Peyer's patch (tissue), 4 donors: Measurements from ENCODE around the gene C11orf65. TPM values are rescaled to one million over a fixed set of nuclear protein-coding genes. Genes with fewer than 3 reads are reported as not detected.

Experiments used
- DNase-seq, 3 donors: peaks; one replicate each; pipeline ENCODE4 v3.0.0-alpha.2; 2017 to 2019
- H3K27ac ChIP-seq, 4 donors: fragments of 200-600 bp; sonication (generic); one replicate each; pipeline ENCODE4 v1.5.1; 2016 to 2019
- H3K27me3 ChIP-seq, 2 donors: fragments of 200-600 bp; sonication (generic); one replicate each; pipeline ENCODE4 v1.5.1; 2019
- H3K36me3 ChIP-seq, 3 donors: fragments of 200-600 bp; sonication (generic); one replicate each; pipeline ENCODE4 v1.5.1; 2016 to 2019
- H3K4me1 ChIP-seq, 4 donors: fragments of 200-600 bp; sonication (generic); one replicate each; pipeline ENCODE4 v1.5.1; 2016 to 2019
- H3K4me3 ChIP-seq, 4 donors: fragments of 200-600 bp; sonication (generic); 1 replicate in 3 of 4; 2 replicates in 1 of 4; pipeline ENCODE4 v1.5.1; 2016 to 2019; ENCODE audit warnings: mild to moderate bottlenecking in 1 of 4
- H3K9me3 ChIP-seq, 4 donors: fragments of 200-600 bp; sonication (generic); one replicate each; pipeline ENCODE4 v1.5.1; 2016 to 2019; ENCODE audit warnings: mild to moderate bottlenecking in 1 of 4
- POLR2A ChIP-seq, 2 donors: fragments of 450-650 bp; IDR thresholded peaks; one replicate each; pipeline ENCODE4 v1.5.1; 2017; ENCODE audit warnings: antibody characterized with exemption in 2 of 2, mild to moderate bottlenecking in 2 of 2, moderate library complexity in 2 of 2
- total RNA-seq, 4 donors: library from RNA; depleted of rRNA; stranded (reverse); fragments of >200 nt; gene quantifications; one replicate each; pipeline ENCODE4 v1.1.0, GENCODE V29; 2016
- TF ChIP-seq, protein P1 (sequence below), 6 experiments: fragments of 450-650 bp in 4 of 6; fragments of 200-600 bp in 2 of 6; sonication (generic) in 1 of 6; IDR thresholded peaks; one replicate each; pipeline ENCODE4 v1.5.1; 2017 to 2019; ENCODE audit warnings: antibody characterized with exemption in 6 of 6, mild to moderate bottlenecking in 3 of 6, moderate library complexity in 1 of 6

Gene C11orf65
- total RNA-seq, 4 donors from 2014 or later, result not detected

DNA sequence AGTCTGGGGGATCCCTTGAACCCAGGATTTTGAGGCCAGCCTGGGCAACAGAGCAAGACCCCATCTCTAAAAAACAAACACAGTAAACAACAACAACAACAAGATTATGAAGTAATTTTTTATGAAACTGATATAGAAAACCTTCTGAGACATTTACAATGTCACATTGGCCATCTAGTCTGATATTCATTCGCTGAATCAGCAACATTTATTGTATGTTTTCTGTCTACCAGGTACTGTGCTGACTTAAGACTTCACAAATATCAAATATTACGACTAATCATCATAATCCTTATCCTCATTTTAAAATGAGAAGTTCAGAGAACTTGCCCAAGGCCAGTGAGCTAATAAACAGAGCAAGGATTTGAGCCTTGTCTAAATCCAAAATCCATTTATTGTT lies 123.6 kb downstream of the C11orf65 start:
- TF ChIP-seq, protein P1, sequence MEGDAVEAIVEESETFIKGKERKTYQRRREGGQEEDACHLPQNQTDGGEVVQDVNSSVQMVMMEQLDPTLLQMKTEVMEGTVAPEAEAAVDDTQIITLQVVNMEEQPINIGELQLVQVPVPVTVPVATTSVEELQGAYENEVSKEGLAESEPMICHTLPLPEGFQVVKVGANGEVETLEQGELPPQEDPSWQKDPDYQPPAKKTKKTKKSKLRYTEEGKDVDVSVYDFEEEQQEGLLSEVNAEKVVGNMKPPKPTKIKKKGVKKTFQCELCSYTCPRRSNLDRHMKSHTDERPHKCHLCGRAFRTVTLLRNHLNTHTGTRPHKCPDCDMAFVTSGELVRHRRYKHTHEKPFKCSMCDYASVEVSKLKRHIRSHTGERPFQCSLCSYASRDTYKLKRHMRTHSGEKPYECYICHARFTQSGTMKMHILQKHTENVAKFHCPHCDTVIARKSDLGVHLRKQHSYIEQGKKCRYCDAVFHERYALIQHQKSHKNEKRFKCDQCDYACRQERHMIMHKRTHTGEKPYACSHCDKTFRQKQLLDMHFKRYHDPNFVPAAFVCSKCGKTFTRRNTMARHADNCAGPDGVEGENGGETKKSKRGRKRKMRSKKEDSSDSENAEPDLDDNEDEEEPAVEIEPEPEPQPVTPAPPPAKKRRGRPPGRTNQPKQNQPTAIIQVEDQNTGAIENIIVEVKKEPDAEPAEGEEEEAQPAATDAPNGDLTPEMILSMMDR (IDR thresholded peaks at IDR 0.05), result no peak
- TF ChIP-seq POLR2A (IDR thresholded peaks at IDR 0.05), result no peak

DNA sequence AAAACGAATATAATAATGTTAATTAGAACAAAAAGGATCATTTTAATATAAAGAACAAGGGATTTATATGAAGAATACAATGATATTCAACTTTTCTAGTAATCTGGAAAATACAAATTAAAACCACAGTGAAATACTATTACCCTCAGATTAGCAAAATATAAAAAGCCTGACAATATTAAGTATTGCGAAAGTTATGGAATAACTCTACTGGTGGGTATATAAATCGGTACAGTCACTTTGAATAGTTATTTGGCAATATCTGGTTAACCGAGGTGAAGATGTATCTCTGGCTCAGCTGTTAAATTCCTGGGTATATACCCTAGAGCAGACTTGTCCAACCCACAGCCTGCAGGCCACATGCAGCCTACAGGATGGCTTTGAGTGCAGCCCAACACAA lies 125.7 kb downstream of the C11orf65 start:
- Histone ChIP-seq H3K4me1 (no peaks in the 10 kb centered on the region), H3K27me3 (no peaks in the 10 kb centered on the region), H3K36me3 (peaks cover 0 to 10% (median 0%) of the 10 kb centered on the region in 3 donors), H3K4me3 (no peak overlapping the region), H3K27ac (no peak overlapping the region), H3K9me3 (no peaks in the 10 kb centered on the region)
- no peak for DNase-seq
- no peak for TF ChIP-seq POLR2A (IDR thresholded peaks at IDR 0.05)
- TF ChIP-seq, protein P1 (IDR thresholded peaks at IDR 0.05), result no peak

More for the DNA sequence above, 123.6 kb downstream of the C11orf65 start:
- no peaks in the 10 kb centered on the region for H3K27me3 ChIP-seq
- no peak overlapping the region for H3K4me3 ChIP-seq
- H3K9me3 ChIP-seq, result no peaks in the 10 kb centered on the region
- DNase-seq, result no peak
- no peaks in the 10 kb centered on the region for H3K4me1 ChIP-seq
- H3K27ac ChIP-seq, result no peak overlapping the region
- H3K36me3 ChIP-seq, result peaks cover 0 to under 1% (median 0%) of the 10 kb centered on the region in 3 donors

DNA sequence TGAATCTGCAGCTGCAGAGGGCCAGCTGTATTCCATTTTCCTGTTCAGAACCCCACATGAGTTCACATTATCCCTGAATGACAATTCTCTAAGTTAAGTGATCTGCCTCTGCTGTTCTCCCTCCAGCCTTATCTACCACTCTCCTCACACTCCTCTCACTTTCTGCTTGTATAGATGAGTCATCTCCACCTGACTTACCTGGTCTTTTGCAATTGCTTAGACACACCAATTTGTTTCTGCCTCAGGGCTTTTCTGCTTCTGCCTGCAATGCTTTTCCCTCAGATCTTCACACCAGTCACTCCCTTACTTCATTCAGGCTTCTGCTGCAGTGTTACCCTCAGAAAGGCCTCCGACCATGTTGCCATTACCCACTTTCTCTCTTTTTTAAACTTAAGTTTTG lies 126.4 kb downstream of the C11orf65 start:
- no peak overlapping the region for H3K27ac ChIP-seq
- no peaks in the 10 kb centered on the region for H3K27me3 ChIP-seq
- no peak overlapping the region for H3K4me3 ChIP-seq
- H3K36me3 ChIP-seq, result peaks cover 0 to 16% (median 0%) of the 10 kb centered on the region in 3 donors
- no peak for DNase-seq
- no peaks in the 10 kb centered on the region for H3K4me1 ChIP-seq
- TF ChIP-seq POLR2A (IDR thresholded peaks at IDR 0.05), result no peak
- TF ChIP-seq, protein P1 (IDR thresholded peaks at IDR 0.05), result no peak
- no peaks in the 10 kb centered on the region for H3K9me3 ChIP-seq

DNA sequence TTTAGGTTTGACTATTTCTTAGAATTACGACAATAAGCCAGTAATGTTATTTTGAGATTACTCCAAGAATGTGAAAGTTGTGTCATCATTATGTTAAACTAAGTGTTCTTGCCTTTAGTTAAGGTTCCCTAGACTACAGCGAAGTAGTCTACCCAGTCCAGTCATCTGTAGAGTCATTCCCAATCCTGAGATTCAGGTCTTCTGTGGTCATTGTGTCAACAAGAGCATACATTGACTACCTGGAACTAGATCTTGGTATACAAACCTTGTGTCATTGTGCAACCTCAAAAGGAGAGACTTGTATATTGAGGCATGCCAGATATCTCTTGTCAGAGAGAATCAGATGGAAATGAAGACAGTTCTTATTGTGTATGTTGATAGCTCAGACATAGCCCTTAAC lies 128.6 kb downstream of the C11orf65 start:
- no peaks in the 10 kb centered on the region for H3K4me1 ChIP-seq
- no peak overlapping the region for H3K27ac ChIP-seq
- no peak for DNase-seq
- TF ChIP-seq POLR2A (IDR thresholded peaks at IDR 0.05), result no peak
- TF ChIP-seq, protein P1 (IDR thresholded peaks at IDR 0.05), result no peak
- peaks cover 0 to 31% (median 0%) of the 10 kb centered on the region in 3 donors for H3K36me3 ChIP-seq
- H3K27me3 ChIP-seq, result no peaks in the 10 kb centered on the region
- no peak overlapping the region for H3K4me3 ChIP-seq
- H3K9me3 ChIP-seq, result no peaks in the 10 kb centered on the region

DNA sequence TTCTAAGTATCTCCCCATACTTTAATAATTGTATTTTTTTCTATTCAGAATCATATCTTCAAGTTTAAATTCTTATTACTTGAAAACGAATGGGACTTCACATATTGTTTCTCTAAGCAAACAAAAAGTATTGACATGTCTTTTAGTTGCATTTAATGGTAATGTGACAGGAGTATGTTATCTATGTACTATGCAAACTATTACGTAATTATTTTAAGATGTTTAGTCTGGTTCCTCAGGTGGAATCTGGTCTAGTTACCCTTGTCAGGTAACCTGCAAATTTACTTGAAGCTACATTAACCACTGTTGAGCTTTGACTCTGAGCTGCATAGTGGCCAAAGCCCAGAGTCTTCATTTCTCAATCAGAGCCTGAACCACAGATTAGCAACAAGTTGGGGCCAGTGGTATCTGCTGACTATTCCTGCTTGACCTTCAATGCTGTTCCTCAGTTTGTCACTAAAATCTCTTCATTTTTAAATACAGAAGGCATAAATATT lies 133.9 kb downstream of the C11orf65 start:
- peaks cover 0 to 76% (median 0%) of the 10 kb centered on the region in 3 donors for H3K36me3 ChIP-seq
- TF ChIP-seq, protein P1 (IDR thresholded peaks at IDR 0.05), result no peak
- no peak for TF ChIP-seq POLR2A (IDR thresholded peaks at IDR 0.05)
- DNase-seq, result no peak
- no peak overlapping the region for H3K4me3 ChIP-seq
- no peaks in the 10 kb centered on the region for H3K27me3 ChIP-seq
- no peak overlapping the region for H3K27ac ChIP-seq
- H3K4me1 ChIP-seq, result no peaks in the 10 kb centered on the region
- H3K9me3 ChIP-seq, result no peaks in the 10 kb centered on the region

Other genes with a start within 250 kb of the C11orf65 start
- gene NPAT, start 244.9 kb downstream of the C11orf65 start, total RNA-seq, result 10 to 100 TPM; 14.4 to 48.7 (median 14.7) TPM
- gene ATM, start 244.5 kb downstream of the C11orf65 start, total RNA-seq, result 100 to 1,000 TPM in 1 of 4 donors, 10 to 100 TPM in 3; 46.3 to 445 (median 58.5) TPM
- 1 to 10 TPM; 1.7 to 6.3 (median 5.0) TPM for gene POGLUT3, start 30.9 kb upstream of the C11orf65 start, total RNA-seq
- 1 to 10 TPM; 3.3 to 8.1 (median 6.9) TPM for gene EXPH5, start 126.2 kb upstream of the C11orf65 start, total RNA-seq
- gene DDX10, start 197.5 kb upstream of the C11orf65 start, total RNA-seq, result 10 to 100 TPM in 3 of 4 donors, 1 to 10 TPM in 1; 3.9 to 38.0 (median 16.5) TPM